ENCODE measurements around the gene C16orf74.

Gene C16orf74

DNA sequence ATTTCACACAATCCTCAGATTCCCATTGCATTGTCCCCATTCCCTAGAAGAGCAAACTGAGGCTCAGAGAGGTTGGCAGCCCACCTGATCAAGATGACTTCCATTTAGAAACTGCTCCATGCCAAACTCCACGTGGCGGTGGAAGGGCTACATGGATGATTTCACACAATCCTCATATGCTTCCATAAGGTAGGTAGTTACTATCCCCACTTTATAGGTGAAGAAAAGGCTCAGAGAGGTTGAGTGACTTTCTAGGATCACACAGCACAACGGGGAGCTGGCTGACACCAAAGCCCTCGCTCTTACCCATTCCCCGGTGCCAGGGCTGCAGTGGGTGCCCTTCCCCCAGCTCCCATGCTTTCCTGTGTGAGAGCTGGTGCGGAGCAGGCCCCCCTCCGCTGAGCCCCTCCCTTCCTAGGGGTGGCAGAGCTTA lies 52.4 kb downstream of the C16orf74 start:
- no peak for ATAC-seq
- TF ChIP-seq ZNF8 (CRISPR knock-in tag; IDR thresholded peaks at IDR 0.05) (no peak), PPARA (CRISPR knock-in tag; IDR thresholded peaks at IDR 0.05; ENCODE audit: borderline replicate concordance) (no peak), ZNF565 (CRISPR knock-in tag; conservative IDR thresholded peaks at IDR 0.05; ENCODE audit: low read depth) (no peak), ARNTL (CRISPR knock-in tag; IDR thresholded peaks at IDR 0.05; ENCODE audit: borderline replicate concordance, low read depth) (no peak), BACH2 (CRISPR knock-in tag; IDR thresholded peaks at IDR 0.05; ENCODE audit: borderline replicate concordance) (no peak), ISL1 (CRISPR knock-in tag; IDR thresholded peaks at IDR 0.05) (no peak), ZFP30 (CRISPR knock-in tag; IDR thresholded peaks at IDR 0.05) (no peak), RARB (CRISPR knock-in tag; IDR thresholded peaks at IDR 0.05) (no peak), ESRRG (CRISPR knock-in tag; IDR thresholded peaks at IDR 0.05) (no peak)
- TF ChIP-seq, protein P1, sequence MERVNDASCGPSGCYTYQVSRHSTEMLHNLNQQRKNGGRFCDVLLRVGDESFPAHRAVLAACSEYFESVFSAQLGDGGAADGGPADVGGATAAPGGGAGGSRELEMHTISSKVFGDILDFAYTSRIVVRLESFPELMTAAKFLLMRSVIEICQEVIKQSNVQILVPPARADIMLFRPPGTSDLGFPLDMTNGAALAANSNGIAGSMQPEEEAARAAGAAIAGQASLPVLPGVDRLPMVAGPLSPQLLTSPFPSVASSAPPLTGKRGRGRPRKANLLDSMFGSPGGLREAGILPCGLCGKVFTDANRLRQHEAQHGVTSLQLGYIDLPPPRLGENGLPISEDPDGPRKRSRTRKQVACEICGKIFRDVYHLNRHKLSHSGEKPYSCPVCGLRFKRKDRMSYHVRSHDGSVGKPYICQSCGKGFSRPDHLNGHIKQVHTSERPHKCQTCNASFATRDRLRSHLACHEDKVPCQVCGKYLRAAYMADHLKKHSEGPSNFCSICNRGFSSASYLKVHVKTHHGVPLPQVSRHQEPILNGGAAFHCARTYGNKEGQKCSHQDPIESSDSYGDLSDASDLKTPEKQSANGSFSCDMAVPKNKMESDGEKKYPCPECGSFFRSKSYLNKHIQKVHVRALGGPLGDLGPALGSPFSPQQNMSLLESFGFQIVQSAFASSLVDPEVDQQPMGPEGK (CRISPR knock-in tag; IDR thresholded peaks at IDR 0.05; ENCODE audit: borderline replicate concordance), result no peak
- TF ChIP-seq, protein P2, sequence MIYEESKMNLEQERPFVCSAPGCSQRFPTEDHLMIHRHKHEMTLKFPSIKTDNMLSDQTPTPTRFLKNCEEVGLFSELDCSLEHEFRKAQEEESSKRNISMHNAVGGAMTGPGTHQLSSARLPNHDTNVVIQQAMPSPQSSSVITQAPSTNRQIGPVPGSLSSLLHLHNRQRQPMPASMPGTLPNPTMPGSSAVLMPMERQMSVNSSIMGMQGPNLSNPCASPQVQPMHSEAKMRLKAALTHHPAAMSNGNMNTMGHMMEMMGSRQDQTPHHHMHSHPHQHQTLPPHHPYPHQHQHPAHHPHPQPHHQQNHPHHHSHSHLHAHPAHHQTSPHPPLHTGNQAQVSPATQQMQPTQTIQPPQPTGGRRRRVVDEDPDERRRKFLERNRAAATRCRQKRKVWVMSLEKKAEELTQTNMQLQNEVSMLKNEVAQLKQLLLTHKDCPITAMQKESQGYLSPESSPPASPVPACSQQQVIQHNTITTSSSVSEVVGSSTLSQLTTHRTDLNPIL (CRISPR knock-in tag; IDR thresholded peaks at IDR 0.05; ENCODE audit: low read depth), result no peak
- TF ChIP-seq, protein P3, sequence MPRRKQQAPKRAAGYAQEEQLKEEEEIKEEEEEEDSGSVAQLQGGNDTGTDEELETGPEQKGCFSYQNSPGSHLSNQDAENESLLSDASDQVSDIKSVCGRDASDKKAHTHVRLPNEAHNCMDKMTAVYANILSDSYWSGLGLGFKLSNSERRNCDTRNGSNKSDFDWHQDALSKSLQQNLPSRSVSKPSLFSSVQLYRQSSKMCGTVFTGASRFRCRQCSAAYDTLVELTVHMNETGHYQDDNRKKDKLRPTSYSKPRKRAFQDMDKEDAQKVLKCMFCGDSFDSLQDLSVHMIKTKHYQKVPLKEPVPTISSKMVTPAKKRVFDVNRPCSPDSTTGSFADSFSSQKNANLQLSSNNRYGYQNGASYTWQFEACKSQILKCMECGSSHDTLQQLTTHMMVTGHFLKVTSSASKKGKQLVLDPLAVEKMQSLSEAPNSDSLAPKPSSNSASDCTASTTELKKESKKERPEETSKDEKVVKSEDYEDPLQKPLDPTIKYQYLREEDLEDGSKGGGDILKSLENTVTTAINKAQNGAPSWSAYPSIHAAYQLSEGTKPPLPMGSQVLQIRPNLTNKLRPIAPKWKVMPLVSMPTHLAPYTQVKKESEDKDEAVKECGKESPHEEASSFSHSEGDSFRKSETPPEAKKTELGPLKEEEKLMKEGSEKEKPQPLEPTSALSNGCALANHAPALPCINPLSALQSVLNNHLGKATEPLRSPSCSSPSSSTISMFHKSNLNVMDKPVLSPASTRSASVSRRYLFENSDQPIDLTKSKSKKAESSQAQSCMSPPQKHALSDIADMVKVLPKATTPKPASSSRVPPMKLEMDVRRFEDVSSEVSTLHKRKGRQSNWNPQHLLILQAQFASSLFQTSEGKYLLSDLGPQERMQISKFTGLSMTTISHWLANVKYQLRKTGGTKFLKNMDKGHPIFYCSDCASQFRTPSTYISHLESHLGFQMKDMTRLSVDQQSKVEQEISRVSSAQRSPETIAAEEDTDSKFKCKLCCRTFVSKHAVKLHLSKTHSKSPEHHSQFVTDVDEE (CRISPR knock-in tag; IDR thresholded peaks at IDR 0.05), result no peak
- TF ChIP-seq, protein P4, sequence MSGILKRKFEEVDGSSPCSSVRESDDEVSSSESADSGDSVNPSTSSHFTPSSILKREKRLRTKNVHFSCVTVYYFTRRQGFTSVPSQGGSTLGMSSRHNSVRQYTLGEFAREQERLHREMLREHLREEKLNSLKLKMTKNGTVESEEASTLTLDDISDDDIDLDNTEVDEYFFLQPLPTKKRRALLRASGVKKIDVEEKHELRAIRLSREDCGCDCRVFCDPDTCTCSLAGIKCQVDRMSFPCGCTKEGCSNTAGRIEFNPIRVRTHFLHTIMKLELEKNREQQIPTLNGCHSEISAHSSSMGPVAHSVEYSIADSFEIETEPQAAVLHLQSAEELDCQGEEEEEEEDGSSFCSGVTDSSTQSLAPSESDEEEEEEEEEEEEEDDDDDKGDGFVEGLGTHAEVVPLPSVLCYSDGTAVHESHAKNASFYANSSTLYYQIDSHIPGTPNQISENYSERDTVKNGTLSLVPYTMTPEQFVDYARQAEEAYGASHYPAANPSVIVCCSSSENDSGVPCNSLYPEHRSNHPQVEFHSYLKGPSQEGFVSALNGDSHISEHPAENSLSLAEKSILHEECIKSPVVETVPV (CRISPR knock-in tag; IDR thresholded peaks at IDR 0.05), result no peak

DNA sequence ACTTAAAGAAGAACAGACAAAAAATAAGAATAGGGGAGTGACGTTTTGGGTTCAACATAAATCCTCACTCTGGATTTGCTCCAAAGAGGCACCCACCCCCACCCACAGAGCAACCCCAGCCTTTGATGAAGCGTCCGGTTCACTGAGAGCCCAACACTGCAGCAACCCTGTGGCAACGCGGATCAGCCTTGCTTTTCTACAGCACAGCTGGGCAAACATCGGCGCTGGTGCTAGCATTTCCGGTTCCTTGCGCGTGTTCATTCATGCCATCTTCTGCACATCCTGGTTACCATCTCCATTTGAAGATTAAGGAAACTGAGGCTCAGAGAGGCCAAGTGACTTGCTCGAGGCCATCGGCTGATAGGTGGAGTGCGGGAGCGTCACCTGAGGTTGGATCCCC lies 53.5 kb downstream of the C16orf74 start:
- TF ChIP-seq OSR1 (CRISPR knock-in tag; IDR thresholded peaks at IDR 0.05), result no peak
- no peak for TF ChIP-seq GLIS3 (CRISPR knock-in tag; IDR thresholded peaks at IDR 0.05)
- no peak for TF ChIP-seq TCF4 (CRISPR knock-in tag; IDR thresholded peaks at IDR 0.05; ENCODE audit: borderline replicate concordance)
- TF ChIP-seq, protein P4 (CRISPR knock-in tag; IDR thresholded peaks at IDR 0.05), result no peak
- TF ChIP-seq RARB (CRISPR knock-in tag; IDR thresholded peaks at IDR 0.05), result no peak
- TF ChIP-seq ZNF565 (CRISPR knock-in tag; conservative IDR thresholded peaks at IDR 0.05; ENCODE audit: low read depth), result no peak
- no peak for TF ChIP-seq ISL1 (CRISPR knock-in tag; IDR thresholded peaks at IDR 0.05)
- no peak for TF ChIP-seq ZFP3 (CRISPR knock-in tag; IDR thresholded peaks at IDR 0.05)
- no peak for TF ChIP-seq ZFP30 (CRISPR knock-in tag; IDR thresholded peaks at IDR 0.05)
- TF ChIP-seq ZNF8 (CRISPR knock-in tag; IDR thresholded peaks at IDR 0.05), result no peak
- TF ChIP-seq, protein P3 (CRISPR knock-in tag; IDR thresholded peaks at IDR 0.05), result no peak
- no peak for TF ChIP-seq TOX (CRISPR knock-in tag; IDR thresholded peaks at IDR 0.05; ENCODE audit: borderline replicate concordance)
- TF ChIP-seq ARNTL (CRISPR knock-in tag; IDR thresholded peaks at IDR 0.05; ENCODE audit: borderline replicate concordance, low read depth), result no peak
- TF ChIP-seq ESRRG (CRISPR knock-in tag; IDR thresholded peaks at IDR 0.05), result no peak
- no peak for TF ChIP-seq SNAI2 (CRISPR knock-in tag; IDR thresholded peaks at IDR 0.05)
- no peak for TF ChIP-seq ZC3H10 (CRISPR knock-in tag; IDR thresholded peaks at IDR 0.05)
- no peak for ATAC-seq
